H1 (cell line): ENCODE measurements around the gene CIITA. TPM values are rescaled to one million over a fixed set of nuclear protein-coding genes. Genes with fewer than 3 reads are reported as not detected.
A peak's percentile ranks its signal among the peaks of the same experiment; 100 is the strongest.

Source experiments
- CTCF ChIA-PET: fragments of 300-600 bp; sonication (Branson Sonifier 250); formaldehyde crosslinking; loops from one replicate; lab custom pipeline; 2021; ENCODE audit not compliant: partially characterized antibody; lab: Charles Lee
- POLR2A ChIA-PET: fragments of 300-600 bp; sonication (Branson Sonifier 250); formaldehyde crosslinking; loops from one replicate; lab custom pipeline; 2021; ENCODE audit warnings: inconsistent platforms; ENCODE audit not compliant: partially characterized antibody; lab: Charles Lee
- DNase-seq, 2 experiments: peaks; one replicate each; pipeline versions ENCODE4 v3.0.0 to v3.0.0-alpha.2; 2010 to 2022; ENCODE audit warnings: low spot score in 2 of 2, low read depth in 1 of 2, mixed read lengths in 1 of 2
- FAIRE-seq: peaks from 2 replicates; lab custom pipeline; 2011; peaks lifted over from hg19 to GRCh38; lab: Jason Lieb, UNC
- H2AFZ ChIP-seq: 2 replicates; pipeline ENCODE4 v1.8.1; 2012; ENCODE audit warnings: low read length, inconsistent platforms
- H2AK5ac ChIP-seq: 2 replicates; pipeline ENCODE4 v1.6.1; 2013; ENCODE audit warnings: low read depth, low read length
- H2BK120ac ChIP-seq: replicated peaks from 2 replicates; pipeline ENCODE3; 2013; ENCODE audit warnings: low read depth, low read length, inconsistent platforms
- H2BK12ac ChIP-seq: 2 replicates; pipeline ENCODE4 v1.6.1; 2013; ENCODE audit warnings: low read depth, low read length
- H2BK15ac ChIP-seq: 2 replicates; pipeline ENCODE4 v1.6.1; 2013; ENCODE audit warnings: low read length
- H2BK20ac ChIP-seq: 2 replicates; pipeline ENCODE4 v1.6.1; 2013; ENCODE audit warnings: low read length
- H2BK5ac ChIP-seq: 2 replicates; pipeline ENCODE4 v1.6.1; 2013; ENCODE audit warnings: low read depth, low read length
- H3K14ac ChIP-seq: 2 replicates; pipeline ENCODE4 v1.6.1; 2013; ENCODE audit warnings: inconsistent platforms; ENCODE audit not compliant: insufficient read length
- H3K18ac ChIP-seq: 2 replicates; pipeline ENCODE4 v1.6.1; 2013; ENCODE audit warnings: low read length; ENCODE audit errors: extremely low read depth
- H3K23ac ChIP-seq: 2 replicates; pipeline ENCODE4 v1.6.1; 2013; ENCODE audit warnings: inconsistent platforms; ENCODE audit not compliant: insufficient read length
- H3K23me2 ChIP-seq: 2 replicates; pipeline ENCODE4 v1.6.1; 2013; ENCODE audit warnings: low read depth, low read length
- H3K27ac ChIP-seq: 2 replicates; pipeline ENCODE4 v1.6.1; 2011; ENCODE audit warnings: low read depth, low read length, inconsistent platforms
- H3K27me3 ChIP-seq, 4 experiments: replicated peaks in 1 of 4; 1 replicate in 1 of 4; 2 replicates in 3 of 4; pipeline versions ENCODE4 v1.6.1 to v1.8.1; 2011 to 2013; ENCODE audit warnings: low read length in 3 of 4, mild to moderate bottlenecking in 3 of 4, inconsistent platforms in 2 of 4, mixed read lengths in 2 of 4, moderate library complexity in 1 of 4; ENCODE audit not compliant: control insufficient read depth in 3 of 4, insufficient read depth in 3 of 4; ENCODE audit errors: extremely low read depth in 1 of 4
- H3K36me3 ChIP-seq, 4 experiments: 2 replicates each; pipeline versions ENCODE4 v1.6.1 to v1.8.1; 2011 to 2013; ENCODE audit warnings: mild to moderate bottlenecking in 4 of 4, low read length in 3 of 4, moderate library complexity in 2 of 4, control low read depth in 1 of 4, inconsistent platforms in 1 of 4; ENCODE audit not compliant: insufficient read depth in 4 of 4, control insufficient read depth in 2 of 4
- H3K4ac ChIP-seq: replicated peaks from 2 replicates; pipeline ENCODE3; 2013; ENCODE audit warnings: low read length, low read depth, mixed read lengths, inconsistent platforms; ENCODE audit not compliant: insufficient read length
- H3K4me1 ChIP-seq, 4 experiments: replicated peaks in 1 of 4; 1 replicate in 1 of 4; 2 replicates in 3 of 4; pipeline versions ENCODE4 v1.6.1 to v1.8.1; 2011 to 2013; ENCODE audit warnings: low read length in 3 of 4, inconsistent platforms in 2 of 4, mixed read lengths in 1 of 4; ENCODE audit not compliant: insufficient read depth in 4 of 4, control insufficient read depth in 3 of 4
- H3K4me2 ChIP-seq, 2 experiments: 2 replicates each; pipeline versions ENCODE4 v1.6.1 to v1.8.1; 2011 to 2013; ENCODE audit warnings: low read depth in 2 of 2, low read length in 2 of 2, control low read depth in 1 of 2, inconsistent platforms in 1 of 2, mild to moderate bottlenecking in 1 of 2; ENCODE audit not compliant: insufficient read depth in 1 of 2
- H3K4me3 ChIP-seq, 4 experiments: fragments of 200-600, 300-600 bp in 1 of 4; sonication (generic), shearing (Covaris generic), sonication (Bioruptor Twin) in 1 of 4; 2 replicates each; pipeline versions ENCODE4 v1.5.1 to v1.8.1; 2011 to 2016; ENCODE audit warnings: low read length in 4 of 4, low read depth in 3 of 4, control low read depth in 2 of 4, inconsistent platforms in 2 of 4, mild to moderate bottlenecking in 2 of 4, mixed read lengths in 1 of 4, moderate library complexity in 1 of 4; ENCODE audit not compliant: insufficient read depth in 2 of 4; ENCODE audit errors: extremely low read depth in 1 of 4
- H3K56ac ChIP-seq: replicated peaks from 2 replicates; pipeline ENCODE3; 2013; ENCODE audit warnings: low read depth, mild to moderate bottlenecking, mixed read lengths, low read length, inconsistent platforms; ENCODE audit not compliant: insufficient read length
- H3K79me1 ChIP-seq: 2 replicates; pipeline ENCODE4 v1.6.1; 2013; ENCODE audit warnings: low read depth, low read length, control low read depth
- H3K79me2 ChIP-seq, 2 experiments: 2 replicates each; pipeline versions ENCODE4 v1.6.1 to v1.8.1; 2012 to 2013; ENCODE audit warnings: low read length in 2 of 2, mild to moderate bottlenecking in 2 of 2, inconsistent platforms in 1 of 2; ENCODE audit not compliant: insufficient read depth in 2 of 2, control insufficient read depth in 1 of 2
- H3K9ac ChIP-seq, 4 experiments: replicated peaks in 1 of 4; 1 replicate in 1 of 4; 2 replicates in 3 of 4; pipeline versions ENCODE4 v1.6.1 to v1.8.1; 2011 to 2013; ENCODE audit warnings: low read depth in 3 of 4, low read length in 3 of 4, control low read depth in 2 of 4, mild to moderate bottlenecking in 2 of 4, moderate library complexity in 2 of 4, inconsistent platforms in 1 of 4; ENCODE audit errors: extremely low read depth in 1 of 4
- H3K9me3 ChIP-seq, 2 experiments: 2 replicates each; pipeline versions ENCODE4 v1.6.1 to v1.8.1; 2012 to 2013; ENCODE audit warnings: mild to moderate bottlenecking in 2 of 2, moderate library complexity in 2 of 2, control low read depth in 1 of 2, inconsistent platforms in 1 of 2, low read depth in 1 of 2, low read length in 1 of 2, mixed read lengths in 1 of 2; ENCODE audit not compliant: insufficient read depth in 2 of 2
- H4K20me1 ChIP-seq, 2 experiments: replicated peaks in 1 of 2; 2 replicates each; pipeline versions ENCODE3 to v1.8.1; 2011 to 2013; ENCODE audit warnings: inconsistent platforms in 2 of 2, low read length in 2 of 2, mild to moderate bottlenecking in 1 of 2; ENCODE audit not compliant: insufficient read depth in 2 of 2, control insufficient read depth in 1 of 2
- H4K5ac ChIP-seq: 2 replicates; pipeline ENCODE4 v1.6.1; 2013; ENCODE audit warnings: low read length, low read depth, mixed read lengths, inconsistent platforms; ENCODE audit not compliant: insufficient read length
- H4K8ac ChIP-seq: 2 replicates; pipeline ENCODE4 v1.8.0; 2013; ENCODE audit warnings: mild to moderate bottlenecking, moderate library complexity, low read length, inconsistent platforms; ENCODE audit not compliant: insufficient read depth; ENCODE audit errors: extremely low read depth
- H4K91ac ChIP-seq: replicated peaks from 2 replicates; pipeline ENCODE3; 2013; ENCODE audit warnings: low read length, mixed read lengths, inconsistent platforms; ENCODE audit not compliant: insufficient read length
- CTCF ChIP-seq, 3 experiments: IDR thresholded peaks; 1 replicate in 2 of 3; 2 replicates in 1 of 3; pipeline versions ENCODE4 v1.5.1 to v1.6.1; 2011; ENCODE audit warnings: low read length in 3 of 3, mild to moderate bottlenecking in 3 of 3, inconsistent platforms in 2 of 3, low read depth in 1 of 3, moderate library complexity in 1 of 3; ENCODE audit not compliant: insufficient read depth in 1 of 3; ENCODE audit errors: control extremely low read depth in 1 of 3
- KDM5A ChIP-seq: fragments of 200-600 bp; IDR thresholded peaks from 2 replicates; pipeline ENCODE4 v1.7.1; 2012; ENCODE audit warnings: mild to moderate bottlenecking, low read length, inconsistent platforms, mixed read lengths
- RAD21 ChIP-seq, 2 experiments: IDR thresholded peaks in 1 of 2; conservative IDR thresholded peaks in 1 of 2; 2 replicates each; pipeline ENCODE4 v1.6.1; 2011; ENCODE audit warnings: low read depth in 2 of 2, low read length in 2 of 2, improper control_type of control experiment in 1 of 2, inconsistent platforms in 1 of 2, mild to moderate bottlenecking in 1 of 2, moderate library complexity in 1 of 2
- WGBS, 2 experiments: shearing (Covaris generic) in 1 of 2; methylation state at CpG; one replicate each; pipeline versions ENCODE4 v1.1.6 to v1.1.7; 2013 to 2015; ENCODE audit warnings: low lambda C conversion rate in 2 of 2, mixed read lengths in 2 of 2, inconsistent platforms in 1 of 2, low coverage in 1 of 2, missing lambda C conversion rate in 1 of 2; ENCODE audit not compliant: insufficient replicate concordance in 2 of 2, insufficient coverage in 1 of 2, insufficient read length in 1 of 2; ENCODE audit errors: extremely low coverage in 1 of 2, missing lambda C conversion rate in 1 of 2; 5-methylcytosine and 5-hydroxymethylcytosine counted together
- polyA plus RNA-seq, 7 experiments: library from polyadenylated mRNA; depleted of rRNA in 3 of 7; stranded (reverse) in 5 of 7; unstranded in 2 of 7; fragments of >200 nt in 5 of 7; fragments of 200-250 nt in 2 of 7; gene quantifications; 1 replicate in 5 of 7; 2 replicates in 1 of 7; 4 replicates in 1 of 7; pipeline versions ENCODE4 v1.2.1 to v1.2.3, GENCODE V29; 2011 to 2013; ENCODE audit warnings: missing spikeins in 2 of 7, mixed read lengths in 2 of 7
- total RNA-seq: library from RNA; stranded (reverse); fragmentation: NEBNext Ultra II Directional; extraction: Animal tissue kit (Norgen Biotek cat#: 25700); gene quantifications from 2 replicates; pipeline ENCODE4 v1.2.1, GENCODE V29; 2021

CIITA gene
- total and polyA plus RNA-seq, 2 of the 8 experiments (the other 6 are each of a cell fraction or from before 2014, with no cell fraction given) = 0.07 to 0.17 TPM

GRCh38 chr16:10983159-10983558 lies 106.2 kb downstream of the CIITA start:
- Histone ChIP-seq H3K27ac (no peak overlapping the region), H2BK15ac (no peak overlapping the region), H3K79me1 (no peaks in the 10 kb centered on the region), H3K4me2 (no peak overlapping the region), H3K36me3 (no peaks in the 10 kb centered on the region; a peak in 1 of 8 replicates), H2BK12ac (no peak overlapping the region), H3K14ac (no peak overlapping the region), H2AFZ (no peak overlapping the region), H3K18ac (no peak overlapping the region), H2BK5ac (no peak overlapping the region), H3K9ac (no peak overlapping the region), H3K4ac (no peak overlapping the region), H3K9me3 (no peaks in the 10 kb centered on the region), H4K8ac (no peak overlapping the region), H4K91ac (no peak overlapping the region), H3K27me3 (no peaks in the 10 kb centered on the region), H3K4me1 (no peaks in the 10 kb centered on the region), H4K20me1 (peaks cover under 1 to 4% of the 10 kb centered on the region in 2 experiments), H2BK120ac (no peak overlapping the region), H4K5ac (no peak overlapping the region), H3K56ac (no peak overlapping the region), H2AK5ac (no peak overlapping the region), H3K23ac (no peak overlapping the region), H3K4me3 (no peak overlapping the region), H2BK20ac (no peak overlapping the region), H3K79me2 (no peaks in the 10 kb centered on the region), H3K23me2 (no peaks in the 10 kb centered on the region)
- CTCF ChIA-PET = interaction anchor here (0.5 to 6.2 kb wide), 26 partner anchors 13 to 404 kb away, joined by 3 to 67 read pairs (median 4); no protein-coding TSS in a partner anchor
- WGBS, 2 experiments = 91% methylated on average over 8 of the region's 8 CpGs; no CpG with 5 or more reads in 1 of the 2 experiments
- POLR2A ChIA-PET = interaction anchor here (0.7 kb wide), 1 partner anchor 268 kb away, joined by 3 read pairs; no protein-coding TSS in a partner anchor
- TF ChIP-seq KDM5A (no peak), CTCF (IDR thresholded peaks at IDR 0.05; ENCODE audit: control extremely low read depth in 1 of 3, insufficient read depth in 1 of 3, low read depth in 1 of 3, low read length in 3 of 3) (peak in 2 of 3 experiments; percentile 44 to 47; a peak in 2 of 4 replicates), RAD21 (IDR thresholded peaks at IDR 0.05 in 1 of 2, conservative IDR thresholded peaks at IDR 0.05 in 1 of 2; ENCODE audit: low read depth in 2 of 2, low read length in 2 of 2) (peak in 1 of 2 experiments; percentile 29; a peak in 1 of 4 replicates)
- FAIRE-seq (no peak), DNase-seq (no peak)
